PFSK-1 (cell line): ENCODE data around the gene TBXAS1.

Experiments used
- FOXP2 ChIP-seq: optimal IDR thresholded peaks from 2 replicates; pipeline ENCODE3; 2011; ENCODE audit warnings: borderline replicate concordance, control low read depth, inconsistent platforms; ENCODE audit not compliant: insufficient read depth; ENCODE audit errors: extremely low read length, extremely low read depth
- POLR2AphosphoS5 ChIP-seq: IDR thresholded peaks from 2 replicates; pipeline ENCODE4 v1.6.1; 2012; ENCODE audit warnings: low read depth, mild to moderate bottlenecking, control low read depth, low read length, moderate library complexity
- REST ChIP-seq, 2 experiments: IDR thresholded peaks; 2 replicates each; pipeline versions ENCODE4 v1.6.1 to v1.8.0; 2011 to 2012; ENCODE audit warnings: low read depth in 2 of 2, low read length in 2 of 2, control low read depth in 1 of 2, inconsistent platforms in 1 of 2, mild to moderate bottlenecking in 1 of 2, moderate library complexity in 1 of 2; ENCODE audit not compliant: insufficient read depth in 1 of 2
- SIN3A ChIP-seq: IDR thresholded peaks from 2 replicates; pipeline ENCODE4 v1.6.1; 2012; ENCODE audit warnings: mild to moderate bottlenecking, low read length, moderate library complexity, borderline replicate concordance; ENCODE audit not compliant: insufficient read depth
- TAF1 ChIP-seq: IDR thresholded peaks from 2 replicates; pipeline ENCODE4 v1.6.1; 2012; ENCODE audit warnings: low read length, control low read depth, borderline replicate concordance; ENCODE audit not compliant: insufficient read depth

Gene TBXAS1

GRCh38 chr7:139844779-139845442, 15.8 kb downstream of the TBXAS1 start:
- no peak for TF ChIP-seq POLR2AphosphoS5
- no peak for TF ChIP-seq SIN3A
- TF ChIP-seq REST (IDR thresholded peaks at IDR 0.05; ENCODE audit: insufficient read depth in 1 of 2, low read depth in 2 of 2, low read length in 2 of 2), result no peak

- TF ChIP-seq TAF1 (no peak), POLR2AphosphoS5 (no peak), FOXP2 (no peak), REST (IDR thresholded peaks at IDR 0.05; ENCODE audit: insufficient read depth in 1 of 2, low read depth in 2 of 2, low read length in 2 of 2) (no peak), SIN3A (no peak)
Observed at GRCh38 chr7:139845443-139845805, 16.4 kb downstream of the TBXAS1 start.

- TF ChIP-seq SIN3A (no peak), POLR2AphosphoS5 (no peak), TAF1 (no peak), FOXP2 (no peak), REST (IDR thresholded peaks at IDR 0.05; ENCODE audit: insufficient read depth in 1 of 2, low read depth in 2 of 2, low read length in 2 of 2) (no peak)
Observed at GRCh38 chr7:139846297-139846696, 17.2 kb downstream of the TBXAS1 start.

DNA sequence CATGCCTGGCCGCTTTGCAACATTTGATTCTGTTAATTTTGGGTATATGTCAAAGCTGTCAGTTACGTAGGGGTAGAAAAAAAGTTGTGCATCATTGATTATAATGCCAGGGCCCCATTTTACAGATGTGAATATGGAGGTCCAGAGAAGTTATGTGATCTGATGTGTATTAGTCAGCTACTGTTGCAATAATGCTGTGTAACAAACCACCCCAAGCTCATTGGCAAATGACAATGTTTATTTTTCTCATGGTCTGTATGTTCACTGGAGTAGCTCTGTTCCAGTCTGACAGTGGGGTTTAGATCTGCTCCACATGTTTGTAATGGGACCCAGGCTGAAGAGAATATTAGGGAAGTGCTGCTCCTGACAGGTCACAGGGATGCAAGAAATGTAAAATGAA, 19.2 kb downstream of the TBXAS1 start:
- TF ChIP-seq SIN3A, result no peak
- no peak for TF ChIP-seq POLR2AphosphoS5
- TF ChIP-seq TAF1, result no peak
- no peak for TF ChIP-seq REST (IDR thresholded peaks at IDR 0.05; ENCODE audit: insufficient read depth in 1 of 2, low read depth in 2 of 2, low read length in 2 of 2)
- TF ChIP-seq FOXP2, result no peak

DNA sequence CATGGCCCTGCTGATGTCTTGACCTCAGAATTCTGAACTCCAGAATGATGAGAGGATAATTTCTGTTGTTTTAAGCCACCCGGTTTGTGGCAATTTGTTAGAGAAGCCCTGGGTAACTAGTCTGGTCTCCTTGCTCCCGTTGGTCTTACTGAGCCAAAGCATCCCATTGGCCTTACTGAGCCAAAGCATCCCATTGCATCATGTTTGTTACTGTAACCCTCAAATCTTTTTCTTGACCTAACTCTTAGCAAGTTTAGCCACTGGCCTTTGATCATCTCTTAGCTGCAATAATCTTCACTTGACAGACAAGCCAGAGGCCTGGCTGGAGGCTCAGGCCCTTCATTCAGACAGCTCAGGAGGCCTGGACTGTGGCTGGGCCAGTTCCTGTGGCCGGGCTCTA, 21.8 kb downstream of the TBXAS1 start:
- TF ChIP-seq POLR2AphosphoS5 (no peak), SIN3A (no peak), REST (IDR thresholded peaks at IDR 0.05; ENCODE audit: insufficient read depth in 1 of 2, low read depth in 2 of 2, low read length in 2 of 2) (no peak), TAF1 (no peak), FOXP2 (no peak)
